B cell (primary cell): ENCODE results near the gene COG5.

ENCODE experiments used
- EZH2 ChIP-seq: IDR thresholded peaks from 2 replicates; pipeline ENCODE4 v1.6.1; 2012; ENCODE audit warnings: borderline replicate concordance, low read depth, mild to moderate bottlenecking, moderate library complexity, low read length; ENCODE audit not compliant: insufficient read depth, poor library complexity, severe bottlenecking
- TF ChIP-seq, protein P1 (sequence below): fragments of 200-600 bp; IDR thresholded peaks from one replicate; pipeline ENCODE4 v1.8.0; 2022; ENCODE audit warnings: antibody characterized with exemption, mild to moderate bottlenecking

DNA sequence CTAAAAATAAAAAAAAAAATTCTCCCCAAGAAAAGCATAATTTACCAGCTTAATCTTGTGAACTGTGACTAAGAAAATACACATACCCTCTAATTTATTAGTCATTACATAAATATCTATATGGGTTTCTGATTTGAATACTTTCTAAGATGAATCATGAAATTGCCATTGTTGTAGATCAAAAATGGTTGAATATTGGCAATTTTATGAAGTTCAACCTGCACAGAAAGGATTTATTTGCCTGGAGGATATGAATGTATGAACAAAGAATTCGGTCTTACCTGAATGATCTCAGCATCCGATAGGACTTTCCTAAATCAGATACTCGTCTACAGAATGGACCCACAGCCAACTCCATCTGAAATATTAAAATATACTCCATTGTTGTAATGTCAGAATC is 333.4 kb downstream of the COG5 start:
- TF ChIP-seq, protein P1, sequence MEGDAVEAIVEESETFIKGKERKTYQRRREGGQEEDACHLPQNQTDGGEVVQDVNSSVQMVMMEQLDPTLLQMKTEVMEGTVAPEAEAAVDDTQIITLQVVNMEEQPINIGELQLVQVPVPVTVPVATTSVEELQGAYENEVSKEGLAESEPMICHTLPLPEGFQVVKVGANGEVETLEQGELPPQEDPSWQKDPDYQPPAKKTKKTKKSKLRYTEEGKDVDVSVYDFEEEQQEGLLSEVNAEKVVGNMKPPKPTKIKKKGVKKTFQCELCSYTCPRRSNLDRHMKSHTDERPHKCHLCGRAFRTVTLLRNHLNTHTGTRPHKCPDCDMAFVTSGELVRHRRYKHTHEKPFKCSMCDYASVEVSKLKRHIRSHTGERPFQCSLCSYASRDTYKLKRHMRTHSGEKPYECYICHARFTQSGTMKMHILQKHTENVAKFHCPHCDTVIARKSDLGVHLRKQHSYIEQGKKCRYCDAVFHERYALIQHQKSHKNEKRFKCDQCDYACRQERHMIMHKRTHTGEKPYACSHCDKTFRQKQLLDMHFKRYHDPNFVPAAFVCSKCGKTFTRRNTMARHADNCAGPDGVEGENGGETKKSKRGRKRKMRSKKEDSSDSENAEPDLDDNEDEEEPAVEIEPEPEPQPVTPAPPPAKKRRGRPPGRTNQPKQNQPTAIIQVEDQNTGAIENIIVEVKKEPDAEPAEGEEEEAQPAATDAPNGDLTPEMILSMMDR = no peak
- no peak for TF ChIP-seq EZH2
